Activated T-helper 1 cell treated with anti-CD3 and anti-CD28 coated beads, Interleukin-2, amount 50 U/mL, for 16 hours (primary cell): ENCODE data around the gene TGM6.

Source experiments
- DNase-seq, 2 donors: peaks; one replicate each; pipeline ENCODE4 v3.0.0-alpha.2; 2020; ENCODE audit warnings: low read depth in 1 of 2, low spot score in 1 of 2

The TGM6 gene

DNA sequence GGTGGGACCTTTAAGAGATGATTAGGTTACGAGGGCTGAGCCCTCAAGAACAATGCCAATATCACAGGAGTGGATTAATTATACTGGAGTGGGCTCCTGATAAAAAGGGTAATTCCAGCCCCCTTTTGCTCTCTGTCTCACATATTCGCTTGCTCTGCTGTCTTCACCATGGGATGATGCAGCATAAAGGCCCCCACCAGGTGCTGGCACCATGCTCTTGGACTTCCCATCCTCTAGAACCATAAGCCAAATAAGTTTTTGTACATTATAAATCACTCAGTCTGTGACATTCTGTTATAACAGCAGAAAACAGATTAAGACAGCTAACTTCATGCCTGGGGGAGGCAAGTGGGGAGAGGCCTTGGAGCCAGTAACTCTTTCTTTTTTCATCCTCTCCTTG, 99.7 kb downstream of the TGM6 start:
- no peak for DNase-seq
